GM15510 (cell line): ENCODE data around the gene TGM2.

Experiments used
- POLR2A ChIP-seq: IDR thresholded peaks from 3 replicates; pipeline ENCODE4 v1.6.1; 2011; ENCODE audit warnings: borderline replicate concordance; ENCODE audit not compliant: insufficient read length; ENCODE audit errors: extremely low read depth

Gene TGM2

GRCh38 chr20:38202982-38203293 is 37.9 kb upstream of the TGM2 start:
- no peak for TF ChIP-seq POLR2A

- no peak for TF ChIP-seq POLR2A
Measured at GRCh38 chr20:38202153-38202981, 37.3 kb upstream of the TGM2 start.

DNA sequence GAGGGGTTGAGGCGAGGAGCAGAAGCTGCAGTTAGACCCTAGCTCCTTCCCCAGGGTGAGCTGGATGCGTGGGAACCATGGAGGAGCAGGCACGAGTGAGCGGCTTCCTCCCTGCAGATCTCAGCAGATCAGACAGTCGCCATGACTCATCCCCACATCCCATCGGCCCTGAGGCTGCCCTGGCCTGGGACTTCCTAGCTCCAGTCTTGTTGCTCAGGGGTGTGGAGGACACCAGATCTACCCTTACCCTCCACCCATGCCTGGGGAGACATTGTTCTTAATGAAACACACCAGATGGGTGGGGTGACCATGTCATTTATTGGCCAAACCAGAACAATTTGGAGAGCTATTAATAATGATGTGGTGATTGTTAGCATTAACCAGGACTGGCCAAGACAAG is 36.3 kb upstream of the TGM2 start:
- TF ChIP-seq POLR2A: no peak

- no peak for TF ChIP-seq POLR2A
Measured at GRCh38 chr20:38200646-38201045, 35.6 kb upstream of the TGM2 start.

- TF ChIP-seq POLR2A: no peak
Measured at GRCh38 chr20:38199501-38200390, 34.7 kb upstream of the TGM2 start.

GRCh38 chr20:38198238-38198861 is 33.3 kb upstream of the TGM2 start:
- no peak for TF ChIP-seq POLR2A

GRCh38 chr20:38197619-38198018 is 32.5 kb upstream of the TGM2 start:
- TF ChIP-seq POLR2A: no peak

- TF ChIP-seq POLR2A: no peak
Measured at GRCh38 chr20:38197217-38197616, 32.1 kb upstream of the TGM2 start.

- no peak for TF ChIP-seq POLR2A
Measured at GRCh38 chr20:38196592-38196991, 31.5 kb upstream of the TGM2 start.

- TF ChIP-seq POLR2A: no peak
Measured at GRCh38 chr20:38196076-38196475, 31.0 kb upstream of the TGM2 start.

GRCh38 chr20:38195521-38195920 is 30.5 kb upstream of the TGM2 start:
- TF ChIP-seq POLR2A: no peak

GRCh38 chr20:38194971-38195504 is 30.0 kb upstream of the TGM2 start:
- TF ChIP-seq POLR2A: no peak

DNA sequence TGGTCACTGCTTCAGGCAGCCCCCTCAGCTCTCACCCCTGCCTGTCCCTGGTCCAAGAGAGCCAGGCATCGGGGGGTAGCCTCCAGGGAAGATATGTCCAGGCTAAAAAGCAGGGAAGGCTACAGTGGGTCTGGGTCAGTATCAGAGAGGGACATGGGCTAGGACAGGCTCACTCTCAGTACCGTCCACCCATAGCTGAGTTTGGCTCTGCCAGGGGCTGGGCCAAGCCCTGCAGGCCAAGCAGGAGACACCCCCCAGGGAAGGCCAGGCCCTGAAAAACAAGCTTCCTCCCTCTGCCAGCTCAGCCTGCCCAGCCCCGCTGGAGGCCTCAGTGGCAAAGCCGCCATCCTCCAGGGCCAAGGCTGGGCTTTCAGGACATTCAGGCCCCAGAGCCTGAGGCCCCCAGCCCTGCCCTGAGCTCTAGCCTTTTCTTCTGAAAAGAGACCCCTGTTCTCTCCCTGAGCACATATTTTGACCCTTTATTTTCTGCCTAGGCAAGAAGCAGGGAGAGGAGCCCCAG is 28.6 kb upstream of the TGM2 start:
- TF ChIP-seq POLR2A: no peak

- TF ChIP-seq POLR2A: no peak
Measured at GRCh38 chr20:38192323-38192885, 27.3 kb upstream of the TGM2 start.
